Neural progenitor cell (in vitro differentiated cells): ENCODE data around the gene ALDH1B1. TPM values are rescaled to one million over a fixed set of nuclear protein-coding genes. Genes with fewer than 3 reads are reported as not detected.

Experiments used
- DNase-seq: peaks from one replicate; pipeline ENCODE4 v3.0.0-alpha.2; 2016; ENCODE audit warnings: low spot score
- H2AFZ ChIP-seq: fragments of 200-600 bp; sonication (generic); replicated peaks from 2 replicates; pipeline ENCODE4 v1.6.1; 2016; ENCODE audit warnings: antibody characterized with exemption
- H3F3A ChIP-seq: fragments of 200-600 bp; sonication (generic); 2 replicates; pipeline ENCODE4 v1.6.1; 2016; ENCODE audit warnings: antibody characterized with exemption, low read depth
- H3K27ac ChIP-seq: fragments of 200-600 bp; sonication (generic); 2 replicates; pipeline ENCODE4 v1.5.1; 2016; ENCODE audit warnings: mild to moderate bottlenecking
- H3K27me3 ChIP-seq: fragments of 200-600 bp; sonication (generic); 2 replicates; pipeline ENCODE4 v1.6.1; 2016; ENCODE audit warnings: mild to moderate bottlenecking, moderate library complexity
- H3K36me3 ChIP-seq: fragments of 200-600 bp; sonication (generic); 2 replicates; pipeline ENCODE4 v1.5.1; 2016
- H3K4me1 ChIP-seq: fragments of 200-600 bp; sonication (generic); 2 replicates; pipeline ENCODE4 v1.6.1; 2016; ENCODE audit warnings: mixed run types
- H3K4me2 ChIP-seq: fragments of 200-600 bp; sonication (generic); 2 replicates; pipeline ENCODE4 v1.6.1; 2016
- H3K4me3 ChIP-seq: fragments of 200-600 bp; sonication (generic); 2 replicates; pipeline ENCODE4 v1.5.1; 2016
- H3K79me2 ChIP-seq: fragments of 200-600 bp; sonication (generic); 2 replicates; pipeline ENCODE4 v1.6.1; 2016; ENCODE audit warnings: low read depth
- H3K9ac ChIP-seq: fragments of 200-600 bp; sonication (generic); 2 replicates; pipeline ENCODE4 v1.6.1; 2016
- H3K9me3 ChIP-seq: fragments of 200-600 bp; sonication (generic); 2 replicates; pipeline ENCODE4 v1.5.1; 2016; ENCODE audit warnings: low read depth
- H4K20me1 ChIP-seq: fragments of 200-600 bp; sonication (generic); 2 replicates; pipeline ENCODE4 v1.6.1; 2016; ENCODE audit warnings: low read depth
- H3K27ac Mint-ChIP-seq: 3 replicates; pipeline ENCODE4 v1.8.0; 2021; ENCODE audit warnings: mixed read lengths
- H3K27me3 Mint-ChIP-seq: 2 replicates; pipeline ENCODE4 v1.8.0; 2022; ENCODE audit warnings: low read depth, mild to moderate bottlenecking, inconsistent platforms, moderate library complexity, mixed read lengths; ENCODE audit not compliant: insufficient read depth
- H3K36me3 Mint-ChIP-seq: 3 replicates; pipeline ENCODE4 v1.8.0; 2021; ENCODE audit warnings: mixed read lengths
- H3K4me1 Mint-ChIP-seq: 3 replicates; pipeline ENCODE4 v1.8.0; 2021; ENCODE audit warnings: mixed read lengths
- H3K4me3 Mint-ChIP-seq: 3 replicates; pipeline ENCODE4 v1.8.0; 2021; ENCODE audit warnings: mild to moderate bottlenecking, moderate library complexity, mixed read lengths
- H3K9me3 Mint-ChIP-seq: 3 replicates; pipeline ENCODE4 v1.8.0; 2020; ENCODE audit warnings: mixed read lengths
- CTCF ChIP-seq: fragments of 200-600 bp; sonication (generic); IDR thresholded peaks from 2 replicates; pipeline ENCODE4 v1.5.1; 2017; ENCODE audit warnings: antibody characterized with exemption, mild to moderate bottlenecking
- EZH2 ChIP-seq: fragments of 200-600 bp; sonication (generic); IDR thresholded peaks from 2 replicates; pipeline ENCODE4 v1.6.1; 2017; ENCODE audit warnings: antibody characterized with exemption, mild to moderate bottlenecking, moderate library complexity
- EZH2phosphoT487 ChIP-seq: fragments of 200-600 bp; sonication (generic); IDR thresholded peaks from 2 replicates; pipeline ENCODE4 v1.6.1; 2017; ENCODE audit warnings: antibody characterized with exemption
- total RNA-seq: library from RNA; depleted of rRNA; stranded (reverse); fragments of >200 nt; gene quantifications from 2 replicates; pipeline ENCODE4 v1.2.3, GENCODE V29; 2015; ENCODE audit warnings: low replicate concordance

The ALDH1B1 gene
- total RNA-seq, 1 donor from 2014 or later, result 32.9 TPM

GRCh38 chr9:38408719-38409118 is 16.2 kb downstream of the ALDH1B1 start:
- TF ChIP-seq EZH2 (no peak), EZH2phosphoT487 (no peak), CTCF (no peak)
- Mint-ChIP-seq H3K36me3 (peaks cover 34% of the 10 kb centered on the region), H3K27me3 (peaks cover 2% of the 10 kb centered on the region), H3K9me3 (no peaks in the 10 kb centered on the region), H3K4me1 (peaks cover 15% of the 10 kb centered on the region), H3K4me3 (no peak overlapping the region), H3K27ac (no peak overlapping the region)
- no peaks in the 10 kb centered on the region for H3F3A ChIP-seq
- no peak for DNase-seq
- no peak overlapping the region for H3K27ac ChIP-seq
- no peaks in the 10 kb centered on the region for H4K20me1 ChIP-seq
- H2AFZ ChIP-seq, result no peak overlapping the region
- H3K79me2 ChIP-seq, result no peaks in the 10 kb centered on the region
- peaks cover 25% of the 10 kb centered on the region for H3K27me3 ChIP-seq
- no peaks in the 10 kb centered on the region for H3K36me3 ChIP-seq
- H3K9ac ChIP-seq, result no peak overlapping the region
- H3K4me1 ChIP-seq, result peaks cover 18% of the 10 kb centered on the region
- no peak overlapping the region for H3K4me3 ChIP-seq
- H3K9me3 ChIP-seq, result no peaks in the 10 kb centered on the region
- no peak overlapping the region for H3K4me2 ChIP-seq

GRCh38 chr9:38412751-38413150 is 20.2 kb downstream of the ALDH1B1 start:
- no peaks in the 10 kb centered on the region for H3K79me2 ChIP-seq
- H3F3A ChIP-seq, result no peaks in the 10 kb centered on the region
- peaks cover 46% of the 10 kb centered on the region for H3K4me1 ChIP-seq
- Mint-ChIP-seq H3K36me3 (peaks cover 30% of the 10 kb centered on the region), H3K9me3 (no peaks in the 10 kb centered on the region), H3K27ac (no peak overlapping the region), H3K4me3 (peak overlapping the region; percentile 3), H3K4me1 (peaks cover 50% of the 10 kb centered on the region), H3K27me3 (peaks cover 8% of the 10 kb centered on the region)
- H3K9me3 ChIP-seq, result no peaks in the 10 kb centered on the region
- no peak overlapping the region for H2AFZ ChIP-seq
- no peak overlapping the region for H3K27ac ChIP-seq
- no peak overlapping the region for H3K4me3 ChIP-seq
- H3K27me3 ChIP-seq, result peaks cover 36% of the 10 kb centered on the region
- H4K20me1 ChIP-seq, result no peaks in the 10 kb centered on the region
- no peaks in the 10 kb centered on the region for H3K36me3 ChIP-seq
- no peak overlapping the region for H3K9ac ChIP-seq
- TF ChIP-seq EZH2 (no peak), EZH2phosphoT487 (no peak)
- peak; percentile 57 for DNase-seq
- H3K4me2 ChIP-seq, result no peak overlapping the region

- Mint-ChIP-seq H3K4me1 (peaks cover 55% of the 10 kb centered on the region), H3K27me3 (peaks cover 8% of the 10 kb centered on the region), H3K27ac (peak overlapping the region; percentile 44), H3K4me3 (no peak overlapping the region), H3K36me3 (peaks cover 33% of the 10 kb centered on the region), H3K9me3 (no peaks in the 10 kb centered on the region)
- Histone ChIP-seq H3K27ac (no peak overlapping the region), H3K79me2 (no peaks in the 10 kb centered on the region), H3K4me2 (no peak overlapping the region), H4K20me1 (no peaks in the 10 kb centered on the region), H3K9me3 (no peaks in the 10 kb centered on the region), H3K27me3 (peaks cover 36% of the 10 kb centered on the region), H3K9ac (no peak overlapping the region), H2AFZ (no peak overlapping the region), H3K4me1 (peaks cover 47% of the 10 kb centered on the region), H3F3A (no peaks in the 10 kb centered on the region), H3K36me3 (no peaks in the 10 kb centered on the region), H3K4me3 (no peak overlapping the region)
- DNase-seq, result no peak
- TF ChIP-seq EZH2 (no peak), EZH2phosphoT487 (no peak), CTCF (no peak)
Observed at GRCh38 chr9:38413283-38413682, 20.8 kb downstream of the ALDH1B1 start.

GRCh38 chr9:38414040-38414723 is 21.7 kb downstream of the ALDH1B1 start:
- H3K4me2 ChIP-seq, result peak overlapping the region; percentile 56
- no peaks in the 10 kb centered on the region for H3K79me2 ChIP-seq
- peaks cover 26% of the 10 kb centered on the region for H3K36me3 Mint-ChIP-seq
- H3K27ac Mint-ChIP-seq, result peak overlapping the region; percentile 44
- H3K27me3 ChIP-seq, result peaks cover 36% of the 10 kb centered on the region
- peaks cover 56% of the 10 kb centered on the region for H3K4me1 ChIP-seq
- TF ChIP-seq EZH2, result no peak
- no peak for TF ChIP-seq CTCF
- peak overlapping the region; percentile 13 for H3K4me3 Mint-ChIP-seq
- no peak for DNase-seq
- H3K4me1 Mint-ChIP-seq, result peaks cover 64% of the 10 kb centered on the region
- no peak overlapping the region for H3K4me3 ChIP-seq
- H3K27ac ChIP-seq, result no peak overlapping the region
- no peak overlapping the region for H2AFZ ChIP-seq
- no peaks in the 10 kb centered on the region for H4K20me1 ChIP-seq
- no peaks in the 10 kb centered on the region for H3F3A ChIP-seq
- no peaks in the 10 kb centered on the region for H3K36me3 ChIP-seq
- H3K9me3 ChIP-seq, result no peaks in the 10 kb centered on the region
- H3K9ac ChIP-seq, result no peak overlapping the region
- no peaks in the 10 kb centered on the region for H3K9me3 Mint-ChIP-seq
- H3K27me3 Mint-ChIP-seq, result peaks cover 8% of the 10 kb centered on the region
